Measurements from ENCODE around the gene SELENOT.

The SELENOT gene

GRCh38 chr3:150626148-150626930, 23.2 kb downstream of the SELENOT start:
- H3K27ac ChIP-seq: no peak overlapping the region
- no peak for TF ChIP-seq CTCF (conservative IDR thresholded peaks at IDR 0.05)

DNA sequence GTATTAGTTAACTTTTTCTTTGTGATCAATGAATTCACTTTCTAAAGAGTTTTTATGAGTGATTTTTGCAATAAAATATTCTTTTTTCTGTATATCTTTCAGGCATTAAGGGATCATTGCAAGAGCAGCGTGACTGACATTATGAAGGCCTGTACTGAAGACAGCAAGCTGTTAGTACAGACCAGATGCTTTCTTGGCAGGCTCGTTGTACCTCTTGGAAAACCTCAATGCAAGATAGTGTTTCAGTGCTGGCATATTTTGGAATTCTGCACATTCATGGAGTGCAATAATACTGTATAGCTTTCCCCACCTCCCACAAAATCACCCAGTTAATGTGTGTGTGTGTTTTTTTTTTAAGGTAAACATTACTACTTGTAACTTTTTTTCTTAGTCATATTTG, 24.4 kb downstream of the SELENOT start:
- no peak overlapping the region for H3K27ac ChIP-seq

GRCh38 chr3:150631515-150632221, 28.5 kb downstream of the SELENOT start:
- no peak for TF ChIP-seq CTCF (conservative IDR thresholded peaks at IDR 0.05)
- no peak overlapping the region for H3K27ac ChIP-seq

More for the DNA sequence above, 24.4 kb downstream of the SELENOT start:
- TF ChIP-seq CTCF (conservative IDR thresholded peaks at IDR 0.05): no peak

GRCh38 chr3:150635076-150635475, 32.0 kb downstream of the SELENOT start:
- H3K27ac ChIP-seq: no peak overlapping the region
- TF ChIP-seq CTCF (conservative IDR thresholded peaks at IDR 0.05): no peak

GRCh38 chr3:150635526-150635925, 32.4 kb downstream of the SELENOT start:
- H3K27ac ChIP-seq: no peak overlapping the region
- TF ChIP-seq CTCF (conservative IDR thresholded peaks at IDR 0.05): no peak

- H3K27ac ChIP-seq: no peak overlapping the region
These were observed 33.1 kb downstream of the SELENOT start for GRCh38 chr3:150636258-150636657.

More at GRCh38 chr3:150636258-150636657, 33.1 kb downstream of the SELENOT start:
- no peak for TF ChIP-seq CTCF (conservative IDR thresholded peaks at IDR 0.05)
